H1 (cell line): ENCODE measurements around the gene CHMP1B.
A peak's percentile ranks its signal among the peaks of the same experiment; 100 is the strongest.

Source experiments
- CEBPB ChIP-seq: IDR thresholded peaks from 2 replicates; pipeline ENCODE4 v1.6.1; 2012; ENCODE audit warnings: low read depth, low read length
- EP300 ChIP-seq, 2 experiments: IDR thresholded peaks; 1 replicate in 1 of 2; 2 replicates in 1 of 2; pipeline ENCODE4 v1.6.1; 2011 to 2012; ENCODE audit warnings: low read depth in 2 of 2, low read length in 2 of 2, mild to moderate bottlenecking in 2 of 2, borderline replicate concordance in 1 of 2, inconsistent platforms in 1 of 2, moderate library complexity in 1 of 2
- JUND ChIP-seq: IDR thresholded peaks from 2 replicates; pipeline ENCODE4 v1.6.1; 2011; ENCODE audit warnings: mild to moderate bottlenecking, improper control_type of control experiment, low read length
- KDM5A ChIP-seq: fragments of 200-600 bp; IDR thresholded peaks from 2 replicates; pipeline ENCODE4 v1.7.1; 2012; ENCODE audit warnings: mild to moderate bottlenecking, low read length, inconsistent platforms, mixed read lengths
- POLR2A ChIP-seq, 2 experiments: IDR thresholded peaks; 1 replicate in 1 of 2; 2 replicates in 1 of 2; pipeline ENCODE4 v1.6.1; 2011; ENCODE audit warnings: low read depth in 2 of 2, low read length in 2 of 2, mild to moderate bottlenecking in 2 of 2; ENCODE audit errors: control extremely low read depth in 1 of 2
- POLR2AphosphoS5 ChIP-seq: IDR thresholded peaks from 2 replicates; pipeline ENCODE4 v1.6.1; 2011; ENCODE audit warnings: low read depth, low read length
- RFX5 ChIP-seq: IDR thresholded peaks from 2 replicates; pipeline ENCODE4 v1.6.1; 2011; ENCODE audit warnings: low read depth, low read length, improper control_type of control experiment, borderline replicate concordance
- RNF2 ChIP-seq: fragments of 200-900, 300-1000 bp; sonication (generic); IDR thresholded peaks from 2 replicates; pipeline ENCODE4 v1.7.1; 2016; ENCODE audit warnings: borderline replicate concordance, low read depth, mild to moderate bottlenecking, antibody characterized with exemption, low read length; ENCODE audit not compliant: poor library complexity, severe bottlenecking; ENCODE audit errors: missing control alignments
- SIN3A ChIP-seq, 2 experiments: IDR thresholded peaks in 1 of 2; conservative IDR thresholded peaks in 1 of 2; 2 replicates each; pipeline ENCODE4 v1.6.1; 2011 to 2012; ENCODE audit warnings: low read length in 2 of 2, improper control_type of control experiment in 1 of 2, low read depth in 1 of 2, mild to moderate bottlenecking in 1 of 2
- SP1 ChIP-seq: IDR thresholded peaks from 2 replicates; pipeline ENCODE4 v1.6.1; 2011; ENCODE audit warnings: low read depth, low read length
- SRF ChIP-seq: IDR thresholded peaks from 2 replicates; pipeline ENCODE4 v1.6.1; 2011; ENCODE audit warnings: mild to moderate bottlenecking, low read depth, low read length, moderate library complexity
- ZNF274 ChIP-seq: IDR thresholded peaks from 2 replicates; pipeline ENCODE4 v1.7.0; 2012; ENCODE audit warnings: low read length, borderline replicate concordance; ENCODE audit errors: extremely low read depth
- TF ChIP-seq, protein P1 (sequence below), 3 experiments: IDR thresholded peaks; 1 replicate in 2 of 3; 2 replicates in 1 of 3; pipeline versions ENCODE4 v1.5.1 to v1.6.1; 2011; ENCODE audit warnings: low read length in 3 of 3, mild to moderate bottlenecking in 3 of 3, inconsistent platforms in 2 of 3, low read depth in 1 of 3, moderate library complexity in 1 of 3; ENCODE audit not compliant: insufficient read depth in 1 of 3; ENCODE audit errors: control extremely low read depth in 1 of 3
- TF ChIP-seq, protein P2 (sequence below): IDR thresholded peaks from 2 replicates; pipeline ENCODE4 v1.6.1; 2012; ENCODE audit warnings: inconsistent platforms

DNA sequence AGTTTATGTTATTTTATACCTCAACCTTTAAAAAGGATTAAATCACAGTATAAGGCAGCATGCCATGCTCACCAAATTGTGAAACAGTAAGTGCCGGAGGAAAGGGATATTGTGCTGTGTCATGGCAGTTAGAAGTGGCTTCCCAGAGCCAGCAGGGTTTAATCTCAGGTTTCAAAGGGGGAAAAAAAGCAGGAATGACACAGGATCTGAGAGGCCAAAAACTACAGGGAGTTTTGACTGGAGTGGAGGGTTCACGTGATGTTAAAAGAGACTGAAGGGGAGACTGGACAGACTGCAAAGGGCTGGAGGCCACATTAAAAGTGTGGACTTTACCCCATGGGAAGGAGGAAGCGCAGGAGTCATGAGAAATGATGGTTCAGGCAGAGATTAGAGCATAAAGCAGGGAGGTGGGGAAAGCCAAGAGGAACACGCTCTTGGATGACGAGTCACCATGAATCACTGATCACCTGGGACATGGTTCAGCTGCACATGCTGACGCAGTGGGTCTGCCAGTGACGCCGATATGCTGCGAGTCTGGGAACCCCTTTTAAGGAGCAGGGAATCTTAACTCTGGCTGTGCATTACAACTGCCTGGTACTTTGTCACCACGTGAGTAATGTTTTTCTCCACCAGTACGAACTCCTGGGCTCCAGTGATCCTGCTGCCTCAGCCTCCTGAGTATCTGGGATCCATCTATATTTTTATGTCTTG, 6.1 kb downstream of the CHMP1B start:
- TF ChIP-seq POLR2A (IDR thresholded peaks at IDR 0.05; ENCODE audit: control extremely low read depth in 1 of 2, low read depth in 2 of 2, low read length in 2 of 2) (0 out of 3 replicates have a peak, but pooled peaks of 1 of the 2 experiments have one; percentile 20), ZNF274 (no peak), EP300 (IDR thresholded peaks at IDR 0.05; ENCODE audit: borderline replicate concordance in 1 of 2, low read depth in 2 of 2, low read length in 2 of 2) (peak in 1 of 2 experiments; percentile 43; a peak in 1 of 3 replicates), CEBPB (0 out of 2 replicates have a peak, but pooled peaks have one; percentile 27), KDM5A (no peak), JUND (no peak), RFX5 (no peak), SRF (no peak), SIN3A (conservative IDR thresholded peaks at IDR 0.05 in 1 of 2, IDR thresholded peaks at IDR 0.05 in 1 of 2; ENCODE audit: low read depth in 1 of 2, low read length in 2 of 2) (no peak), SP1 (0 out of 2 replicates have a peak, but pooled peaks have one; percentile 32), RNF2 (no peak), POLR2AphosphoS5 (no peak; the same call in 1 of the 2 replicates)
- TF ChIP-seq, protein P1, sequence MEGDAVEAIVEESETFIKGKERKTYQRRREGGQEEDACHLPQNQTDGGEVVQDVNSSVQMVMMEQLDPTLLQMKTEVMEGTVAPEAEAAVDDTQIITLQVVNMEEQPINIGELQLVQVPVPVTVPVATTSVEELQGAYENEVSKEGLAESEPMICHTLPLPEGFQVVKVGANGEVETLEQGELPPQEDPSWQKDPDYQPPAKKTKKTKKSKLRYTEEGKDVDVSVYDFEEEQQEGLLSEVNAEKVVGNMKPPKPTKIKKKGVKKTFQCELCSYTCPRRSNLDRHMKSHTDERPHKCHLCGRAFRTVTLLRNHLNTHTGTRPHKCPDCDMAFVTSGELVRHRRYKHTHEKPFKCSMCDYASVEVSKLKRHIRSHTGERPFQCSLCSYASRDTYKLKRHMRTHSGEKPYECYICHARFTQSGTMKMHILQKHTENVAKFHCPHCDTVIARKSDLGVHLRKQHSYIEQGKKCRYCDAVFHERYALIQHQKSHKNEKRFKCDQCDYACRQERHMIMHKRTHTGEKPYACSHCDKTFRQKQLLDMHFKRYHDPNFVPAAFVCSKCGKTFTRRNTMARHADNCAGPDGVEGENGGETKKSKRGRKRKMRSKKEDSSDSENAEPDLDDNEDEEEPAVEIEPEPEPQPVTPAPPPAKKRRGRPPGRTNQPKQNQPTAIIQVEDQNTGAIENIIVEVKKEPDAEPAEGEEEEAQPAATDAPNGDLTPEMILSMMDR (IDR thresholded peaks at IDR 0.05; ENCODE audit: control extremely low read depth in 1 of 3, insufficient read depth in 1 of 3, low read depth in 1 of 3, low read length in 3 of 3), result no peak
- TF ChIP-seq, protein P2, sequence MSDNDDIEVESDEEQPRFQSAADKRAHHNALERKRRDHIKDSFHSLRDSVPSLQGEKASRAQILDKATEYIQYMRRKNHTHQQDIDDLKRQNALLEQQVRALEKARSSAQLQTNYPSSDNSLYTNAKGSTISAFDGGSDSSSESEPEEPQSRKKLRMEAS, result peak; percentile 31; the same call in 1 of the 2 replicates
